GM23338 (cell line): ENCODE results near the gene RBL2.

Experiments
- CREB1 ChIP-seq: fragments of 250-450 bp; sonication (Bioruptor Pico); IDR thresholded peaks from 2 replicates; pipeline ENCODE4 v1.5.0; 2020; ENCODE audit warnings: low read depth, mild to moderate bottlenecking, moderate library complexity
- CTCF ChIP-seq, 2 experiments: fragments of 200-600 bp in 1 of 2; sonication (generic) in 1 of 2; conservative IDR thresholded peaks; 2 replicates each; pipeline versions ENCODE4 v1.5.1 to v1.6.1; 2016 to 2017; ENCODE audit warnings: antibody characterized with exemption in 2 of 2, low read depth in 2 of 2, mild to moderate bottlenecking in 2 of 2, moderate library complexity in 1 of 2
- ETS1 ChIP-seq: IDR thresholded peaks from 2 replicates; pipeline ENCODE4 v1.6.1; 2016; ENCODE audit warnings: antibody characterized with exemption
- EZH2 ChIP-seq: fragments of 200-600 bp; sonication (generic); IDR thresholded peaks from one replicate; pipeline ENCODE4 v1.8.0; 2017; ENCODE audit warnings: antibody characterized with exemption, mild to moderate bottlenecking, low read depth; ENCODE audit not compliant: unreplicated experiment
- EZH2phosphoT487 ChIP-seq: fragments of 200-600 bp; sonication (generic); IDR thresholded peaks from one replicate; pipeline ENCODE4 v1.8.1; 2018; ENCODE audit warnings: antibody characterized with exemption; ENCODE audit not compliant: unreplicated experiment
- JUNB ChIP-seq: IDR thresholded peaks from one replicate; pipeline ENCODE4 v1.6.1; 2016; ENCODE audit warnings: antibody characterized with exemption; ENCODE audit not compliant: unreplicated experiment
- NANOG ChIP-seq: IDR thresholded peaks from 2 replicates; pipeline ENCODE4 v1.6.1; 2016; ENCODE audit warnings: antibody characterized with exemption, borderline replicate concordance
- POLR2AphosphoS5 ChIP-seq: IDR thresholded peaks from 2 replicates; pipeline ENCODE4 v1.6.1; 2016; ENCODE audit warnings: antibody characterized with exemption, low read depth
- REST ChIP-seq: IDR thresholded peaks from one replicate; pipeline ENCODE4 v1.6.1; 2018; ENCODE audit warnings: antibody characterized with exemption; ENCODE audit not compliant: unreplicated experiment
- STAT1 ChIP-seq: IDR thresholded peaks from one replicate; pipeline ENCODE4 v1.6.1; 2016; ENCODE audit warnings: antibody characterized with exemption; ENCODE audit not compliant: unreplicated experiment
- ZNF114 ChIP-seq: fragments of 250-450 bp; sonication (Bioruptor Pico); IDR thresholded peaks from 2 replicates; pipeline ENCODE4 v1.5.0; 2020; ENCODE audit warnings: mild to moderate bottlenecking, moderate library complexity
- ZNF331 ChIP-seq: fragments of 250-450 bp; sonication (Bioruptor Pico); IDR thresholded peaks from 2 replicates; pipeline ENCODE4 v1.5.0; 2020; ENCODE audit warnings: low read depth, mild to moderate bottlenecking, moderate library complexity

- TF ChIP-seq EZH2phosphoT487 (no peak), CTCF (conservative IDR thresholded peaks at IDR 0.05; ENCODE audit: low read depth in 2 of 2) (no peak), EZH2 (no peak), POLR2AphosphoS5 (no peak), JUNB (no peak), NANOG (no peak), REST (no peak), ETS1 (no peak), STAT1 (no peak), ZNF331 (no peak), CREB1 (no peak), ZNF114 (no peak)
These were observed 19.9 kb upstream of the RBL2 start for GRCh38 chr16:53414381-53414780.
